IMR-90 (cell line): ENCODE results near the gene SUPT16H. TPM values are rescaled to one million over a fixed set of nuclear protein-coding genes. Genes with fewer than 3 reads are reported as not detected.

Source experiments
- ATAC-seq: fragments of 200-7000 bp; cut with Tn5 transposase; 2 replicates; pipeline ENCODE4 v1.9.1; 2020; ENCODE audit warnings: low read depth, mild to moderate bottlenecking, moderate library complexity
- BruUV-seq: library from RNA; stranded (reverse); fragments of 400-500 nt; replicated peaks from 2 replicates; lab custom pipeline; 2021; lab: Mats Ljungman, UMichigan
- CTCF ChIA-PET: fragments of 300-600 bp; formaldehyde crosslinking; extraction: SDS; loops from one replicate; lab custom pipeline; 2021; ENCODE audit warnings: antibody characterized with exemption; lab: Yijun Ruan, JAX
- POLR2A ChIA-PET: fragments of 300-600 bp; sonication (Branson Sonifier 250); formaldehyde crosslinking; loops from one replicate; lab custom pipeline; 2022; ENCODE audit warnings: antibody characterized with exemption; ENCODE audit not compliant: unreplicated experiment; lab: Charles Lee
- DNase-seq: peaks from one replicate; pipeline ENCODE4 v3.0.0; 2013
- H2AFZ ChIP-seq: replicated peaks from 2 replicates; pipeline ENCODE3; 2013; ENCODE audit warnings: low read length, mild to moderate bottlenecking; ENCODE audit not compliant: poor library complexity
- H2AK5ac ChIP-seq: 2 replicates; pipeline ENCODE4 v1.6.1; 2013; ENCODE audit warnings: low read depth, low read length, inconsistent platforms
- H2AK9ac ChIP-seq: replicated peaks from 2 replicates; pipeline ENCODE3; 2013; ENCODE audit warnings: mild to moderate bottlenecking, low read depth, low read length, moderate library complexity; ENCODE audit not compliant: poor library complexity
- H2BK120ac ChIP-seq: 2 replicates; pipeline ENCODE4 v1.6.1; 2013; ENCODE audit warnings: low read depth, low read length, inconsistent platforms
- H2BK15ac ChIP-seq: 3 replicates; pipeline ENCODE4 v1.6.1; 2013; ENCODE audit warnings: low read depth, low read length, inconsistent platforms
- H2BK20ac ChIP-seq: 2 replicates; pipeline ENCODE4 v1.6.1; 2013; ENCODE audit warnings: low read depth, mild to moderate bottlenecking, inconsistent platforms, low read length, moderate library complexity
- H2BK5ac ChIP-seq: 2 replicates; pipeline ENCODE4 v1.6.1; 2013; ENCODE audit warnings: mild to moderate bottlenecking, low read depth, low read length, inconsistent platforms; ENCODE audit not compliant: poor library complexity, severe bottlenecking
- H3K14ac ChIP-seq: replicated peaks from 2 replicates; pipeline ENCODE4 v1.6.1; 2013; ENCODE audit warnings: low read depth, low read length, inconsistent platforms
- H3K18ac ChIP-seq: 2 replicates; pipeline ENCODE4 v1.6.1; 2013; ENCODE audit warnings: low read depth, low read length, control low read depth
- H3K23ac ChIP-seq: 2 replicates; pipeline ENCODE4 v1.6.1; 2013; ENCODE audit warnings: low read depth, low read length, inconsistent platforms
- H3K27ac ChIP-seq: 2 replicates; pipeline ENCODE4 v1.5.1; 2013; ENCODE audit warnings: mild to moderate bottlenecking, control low read depth, low read length; ENCODE audit not compliant: insufficient read depth
- H3K27me3 ChIP-seq: 2 replicates; pipeline ENCODE4 v1.6.1; 2013; ENCODE audit warnings: low read length; ENCODE audit not compliant: control insufficient read depth, insufficient read depth
- H3K36me3 ChIP-seq: 2 replicates; pipeline ENCODE4 v1.6.1; 2013; ENCODE audit warnings: low read length, mixed read lengths; ENCODE audit not compliant: control insufficient read depth, insufficient read depth
- H3K4ac ChIP-seq: 2 replicates; pipeline ENCODE4 v1.6.1; 2013; ENCODE audit warnings: low read depth, low read length, inconsistent platforms
- H3K4me1 ChIP-seq: 2 replicates; pipeline ENCODE4 v1.6.1; 2013; ENCODE audit warnings: low read length, mixed read lengths; ENCODE audit not compliant: control insufficient read depth, insufficient read depth
- H3K4me2 ChIP-seq: 2 replicates; pipeline ENCODE4 v1.6.1; 2013; ENCODE audit warnings: low read depth, mild to moderate bottlenecking, control low read depth, low read length, moderate library complexity
- H3K4me3 ChIP-seq: 2 replicates; pipeline ENCODE4 v1.5.1; 2013; ENCODE audit warnings: low read depth, mild to moderate bottlenecking, control low read depth, low read length, moderate library complexity; ENCODE audit not compliant: insufficient read depth
- H3K56ac ChIP-seq: 2 replicates; pipeline ENCODE4 v1.6.1; 2013; ENCODE audit warnings: low read length, inconsistent platforms; ENCODE audit not compliant: insufficient read depth; ENCODE audit errors: extremely low read depth
- H3K79me1 ChIP-seq, 2 experiments: 2 replicates each; pipeline ENCODE4 v1.6.1; 2013; ENCODE audit warnings: low read length in 2 of 2, inconsistent platforms in 1 of 2, low read depth in 1 of 2
- H3K9ac ChIP-seq: 2 replicates; pipeline ENCODE4 v1.6.1; 2013; ENCODE audit warnings: low read depth, low read length, control low read depth
- H3K9me1 ChIP-seq: 2 replicates; pipeline ENCODE4 v1.6.1; 2013; ENCODE audit warnings: low read length, inconsistent platforms; ENCODE audit not compliant: insufficient read depth
- H3K9me3 ChIP-seq: 2 replicates; pipeline ENCODE4 v1.6.1; 2013; ENCODE audit warnings: low read length; ENCODE audit not compliant: control insufficient read depth, insufficient read depth
- H4K20me1 ChIP-seq: 2 replicates; pipeline ENCODE4 v1.6.1; 2013; ENCODE audit warnings: low read length, inconsistent platforms; ENCODE audit not compliant: insufficient read depth
- H4K5ac ChIP-seq: 2 replicates; pipeline ENCODE4 v1.6.1; 2013; ENCODE audit warnings: mild to moderate bottlenecking, low read depth, low read length, control low read depth
- H4K8ac ChIP-seq, 2 experiments: 2 replicates each; pipeline ENCODE4 v1.6.1; 2013; ENCODE audit warnings: low read depth in 2 of 2, low read length in 2 of 2, control low read depth in 1 of 2, inconsistent platforms in 1 of 2
- H4K91ac ChIP-seq: 2 replicates; pipeline ENCODE4 v1.6.1; 2013; ENCODE audit warnings: low read depth, low read length, inconsistent platforms; ENCODE audit not compliant: insufficient read depth
- BHLHE40 ChIP-seq: fragments of 150-350 bp; IDR thresholded peaks from 2 replicates; pipeline ENCODE4 v1.6.1; 2016; ENCODE audit warnings: mild to moderate bottlenecking, low read depth, low read length
- WGBS, 2 experiments: methylation state at CpG; one replicate each; pipeline versions ENCODE4 v1.1.5 to v1.1.7; 2013; ENCODE audit warnings: missing lambda C conversion rate in 2 of 2; ENCODE audit not compliant: insufficient read length in 1 of 2; ENCODE audit errors: extremely low coverage in 2 of 2; 5-methylcytosine and 5-hydroxymethylcytosine counted together
- dilution Hi-C: fragments of 300-500 bp; cut with HindIII; formaldehyde crosslinking; loops from one replicate; pipeline ENCODE4 v1.14.3; 2018; ENCODE audit warnings: low sequenced_read_pairs; ENCODE audit not compliant: unreplicated experiment
- in situ Hi-C: fragments of 300-500 bp; cut with MboI; formaldehyde crosslinking; loops from 3 replicates; pipeline ENCODE4 v1.14.3; 2019; ENCODE audit warnings: low sequenced_read_pairs, inconsistent platforms, mixed read lengths
- intact Hi-C: fragments of 100-400 bp; cut with micrococcal nuclease; formaldehyde crosslinking; loops from 2 replicates; pipeline ENCODE4 v1.10.0; 2022
- polyA plus RNA-seq, 3 experiments: library from polyadenylated mRNA; depleted of rRNA; stranded (reverse); fragments of >200 nt; gene quantifications; 2 replicates each; pipeline ENCODE4 v1.2.3, GENCODE V29; 2012; ENCODE audit warnings: low replicate concordance in 1 of 3
- total RNA-seq: library from RNA; depleted of rRNA; stranded (reverse); fragments of >200 nt; gene quantifications from 2 replicates; pipeline ENCODE4 v1.2.3, GENCODE V29; 2012

SUPT16H gene
- total and polyA plus RNA-seq, 2 of the 4 experiments (the other 2 are of a cell fraction) = 50.6 to 103 TPM

DNA sequence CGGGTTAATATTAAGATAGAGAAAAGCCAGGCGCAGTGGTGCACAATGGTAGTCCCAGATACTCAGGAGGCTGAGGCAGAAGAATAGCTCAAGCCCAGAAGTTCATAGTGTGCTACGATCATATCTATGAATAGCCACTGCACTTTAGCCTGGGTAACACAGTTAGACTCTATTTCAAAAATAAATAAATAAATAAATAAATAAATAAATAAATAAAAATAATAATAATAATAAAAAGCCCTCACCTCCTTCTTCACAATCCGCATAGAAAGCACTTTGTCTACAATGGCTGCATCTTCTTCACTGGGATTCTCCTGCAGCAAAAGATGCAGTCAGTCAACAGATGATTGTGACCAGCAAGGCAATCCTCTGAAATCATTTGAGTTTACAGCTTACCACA is 31.5 kb upstream of the SUPT16H start:
- POLR2A ChIA-PET = no interaction called here
- no peak overlapping the region for H3K18ac ChIP-seq
- no peaks in the 10 kb centered on the region for H4K20me1 ChIP-seq
- H3K9me3 ChIP-seq = no peaks in the 10 kb centered on the region
- in situ Hi-C loops = loop anchor here (25.0 kb wide), 1 partner anchor 1053 kb away; no protein-coding TSS in a partner anchor
- no peak overlapping the region for H2BK5ac ChIP-seq
- H2BK120ac ChIP-seq = no peak overlapping the region
- no TSS peak for BruUV-seq
- peaks cover 51% of the 10 kb centered on the region for H3K36me3 ChIP-seq
- TF ChIP-seq BHLHE40 = no peak
- H3K4me2 ChIP-seq = no peak overlapping the region
- H2BK15ac ChIP-seq = no peak overlapping the region
- peaks cover 0 to 8% of the 10 kb centered on the region in 2 experiments; a peak in 1 of 4 replicates for H3K79me1 ChIP-seq
- H3K9me1 ChIP-seq = no peaks in the 10 kb centered on the region
- no CpG with 5 or more reads among the region's 4 CpGs for WGBS, 2 experiments
- H2AK9ac ChIP-seq = no peak overlapping the region
- no peak overlapping the region for H2AFZ ChIP-seq
- H4K91ac ChIP-seq = no peak overlapping the region
- H3K27me3 ChIP-seq = no peaks in the 10 kb centered on the region
- H3K23ac ChIP-seq = no peak overlapping the region
- CTCF ChIA-PET = interaction anchor here (0.6 kb wide), 1 partner anchor 73 kb away, joined by 7 read pairs; no protein-coding TSS in a partner anchor
- no peak overlapping the region for H3K9ac ChIP-seq
- no peak overlapping the region for H3K27ac ChIP-seq
- ATAC-seq = no peak
- no peak overlapping the region for H4K5ac ChIP-seq
- no peak overlapping the region for H3K56ac ChIP-seq
- H3K4ac ChIP-seq = no peak overlapping the region
- no peak for DNase-seq
- no peak overlapping the region for H2AK5ac ChIP-seq
- H4K8ac ChIP-seq = no peak overlapping the region
- H3K14ac ChIP-seq = no peak overlapping the region
- intact Hi-C loops = no loop called here
- dilution Hi-C loops = no loop called here
- H3K4me1 ChIP-seq = no peaks in the 10 kb centered on the region
- no peak overlapping the region for H2BK20ac ChIP-seq
- no peak overlapping the region for H3K4me3 ChIP-seq
